Mesodermal cell (in vitro differentiated cells): Measurements from ENCODE around the gene SEMA6B.

Experiments
- H3K27ac ChIP-seq: 2 replicates; pipeline ENCODE4 v1.7.0; 2013; ENCODE audit warnings: mild to moderate bottlenecking, low read depth, low read length, moderate library complexity; ENCODE audit not compliant: severe bottlenecking
- H3K36me3 ChIP-seq: 2 replicates; pipeline ENCODE4 v1.7.1; 2013; ENCODE audit warnings: mild to moderate bottlenecking, low read length, moderate library complexity; ENCODE audit not compliant: control insufficient read depth, insufficient read depth
- H3K4me1 ChIP-seq: one replicate; pipeline ENCODE4 v1.7.1; 2013; ENCODE audit warnings: mild to moderate bottlenecking, low read length; ENCODE audit not compliant: insufficient read depth, control insufficient read depth, poor library complexity, severe bottlenecking
- H3K4me3 ChIP-seq: 2 replicates; pipeline ENCODE4 v1.7.0; 2013; ENCODE audit warnings: low read length, control low read depth, mild to moderate bottlenecking; ENCODE audit not compliant: insufficient read depth, poor library complexity, severe bottlenecking; ENCODE audit errors: extremely low read depth
- H3K9me3 ChIP-seq: 2 replicates; pipeline ENCODE4 v1.7.1; 2013; ENCODE audit warnings: mild to moderate bottlenecking, low read length, moderate library complexity; ENCODE audit not compliant: control insufficient read depth
- WGBS, 2 experiments: methylation state at CpG; one replicate each; pipeline ENCODE4 v1.1.5; 2013; ENCODE audit warnings: missing lambda C conversion rate in 2 of 2; ENCODE audit not compliant: insufficient coverage in 2 of 2; 5-methylcytosine and 5-hydroxymethylcytosine counted together

Gene SEMA6B

GRCh38 chr19:4521888-4522242 lies 37.6 kb downstream of the SEMA6B start:
- Histone ChIP-seq H3K4me3 (no peak overlapping the region), H3K9me3 (no peaks in the 10 kb centered on the region), H3K36me3 (no peaks in the 10 kb centered on the region), H3K27ac (no peak overlapping the region), H3K4me1 (no peaks in the 10 kb centered on the region)
- WGBS, 2 experiments, result 87 to 93% methylated on average over 4 to 5 of the region's 5 CpGs

- H3K36me3 ChIP-seq, result no peaks in the 10 kb centered on the region
- H3K9me3 ChIP-seq, result no peaks in the 10 kb centered on the region
- WGBS, 2 experiments, result 88 to 90% methylated on average over 10 to 11 of the region's 11 CpGs
- H3K4me1 ChIP-seq, result no peaks in the 10 kb centered on the region
- no peak overlapping the region for H3K4me3 ChIP-seq
- H3K27ac ChIP-seq, result no peak overlapping the region
Observed at GRCh38 chr19:4521170-4521887, 38.2 kb downstream of the SEMA6B start.

- H3K4me3 ChIP-seq, result no peak overlapping the region
- no peaks in the 10 kb centered on the region for H3K36me3 ChIP-seq
- no peaks in the 10 kb centered on the region for H3K4me1 ChIP-seq
- no peak overlapping the region for H3K27ac ChIP-seq
- H3K9me3 ChIP-seq, result no peaks in the 10 kb centered on the region
- 92 to 93% methylated on average over 7 of the region's 9 CpGs for WGBS, 2 experiments
Observed at GRCh38 chr19:4519521-4520277, 39.8 kb downstream of the SEMA6B start.

- no peaks in the 10 kb centered on the region for H3K4me1 ChIP-seq
- 97 to 98% methylated on average over 6 of the region's 6 CpGs for WGBS, 2 experiments
- H3K36me3 ChIP-seq, result no peaks in the 10 kb centered on the region
- no peaks in the 10 kb centered on the region for H3K9me3 ChIP-seq
- H3K4me3 ChIP-seq, result no peak overlapping the region
- H3K27ac ChIP-seq, result no peak overlapping the region
Observed at GRCh38 chr19:4519172-4519496, 40.4 kb downstream of the SEMA6B start.

- H3K4me1 ChIP-seq, result no peaks in the 10 kb centered on the region
Observed at GRCh38 chr19:4518345-4519171, 40.9 kb downstream of the SEMA6B start, which contains the start of gene PLIN4. Gene PLIN4 (minus strand): TSS chr19:4518486. CDS start chr19:4518272, 214 bp downstream.

GRCh38 chr19:4517451-4518057 lies 41.9 kb downstream of the SEMA6B start:
- H3K9me3 ChIP-seq, result no peaks in the 10 kb centered on the region
- H3K36me3 ChIP-seq, result no peaks in the 10 kb centered on the region
- H3K4me1 ChIP-seq, result no peaks in the 10 kb centered on the region
- no peak overlapping the region for H3K27ac ChIP-seq
- H3K4me3 ChIP-seq, result no peak overlapping the region
- 92% methylated on average over 17 to 20 of the region's 24 CpGs for WGBS, 2 experiments

More at GRCh38 chr19:4518345-4519171, 40.9 kb downstream of the SEMA6B start, which contains the start of gene PLIN4:
- no peaks in the 10 kb centered on the region for H3K9me3 ChIP-seq
- no peak within 1 kb of the TSS for H3K27ac ChIP-seq
- H3K4me3 ChIP-seq, result no peak within 1 kb of the TSS
- WGBS, 2 experiments, result 90% methylated on average over 31 to 34 of the region's 34 CpGs
- no peaks in the 10 kb centered on the region for H3K36me3 ChIP-seq

GRCh38 chr19:4516939-4517300 lies 42.6 kb downstream of the SEMA6B start:
- no peak overlapping the region for H3K27ac ChIP-seq
- H3K36me3 ChIP-seq, result no peaks in the 10 kb centered on the region
- no peaks in the 10 kb centered on the region for H3K4me1 ChIP-seq
- WGBS, 2 experiments, result 60 to 67% methylated on average over 4 to 5 of the region's 8 CpGs
- no peak overlapping the region for H3K4me3 ChIP-seq
- H3K9me3 ChIP-seq, result no peaks in the 10 kb centered on the region

GRCh38 chr19:4516199-4516938 lies 43.1 kb downstream of the SEMA6B start:
- whole genome bisulfite sequencing, 2 experiments, result 83 to 86% methylated on average over 12 to 14 of the region's 14 CpGs
- H3K9me3 ChIP-seq, result no peaks in the 10 kb centered on the region
- H3K27ac ChIP-seq, result no peak overlapping the region
- no peak overlapping the region for H3K4me3 ChIP-seq
- no peaks in the 10 kb centered on the region for H3K36me3 ChIP-seq
- H3K4me1 ChIP-seq, result no peaks in the 10 kb centered on the region

GRCh38 chr19:4515732-4516131 lies 43.8 kb downstream of the SEMA6B start:
- whole genome bisulfite sequencing, 2 experiments, result 88 to 92% methylated on average over 4 to 5 of the region's 5 CpGs
- no peaks in the 10 kb centered on the region for H3K4me1 ChIP-seq

GRCh38 chr19:4513248-4513647 lies 46.2 kb downstream of the SEMA6B start:
- WGBS, 2 experiments, result 94 to 95% methylated on average over 17 of the region's 17 CpGs
- H3K4me1 ChIP-seq, result no peaks in the 10 kb centered on the region
- H3K9me3 ChIP-seq, result no peaks in the 10 kb centered on the region
- no peak overlapping the region for H3K27ac ChIP-seq
- no peaks in the 10 kb centered on the region for H3K36me3 ChIP-seq
- H3K4me3 ChIP-seq, result no peak overlapping the region

More at GRCh38 chr19:4515732-4516131, 43.8 kb downstream of the SEMA6B start:
- Histone ChIP-seq H3K27ac (no peak overlapping the region), H3K9me3 (no peaks in the 10 kb centered on the region), H3K36me3 (no peaks in the 10 kb centered on the region), H3K4me3 (no peak overlapping the region)
